ENCODE results near the gene TMEM208.

- TF ChIP-seq CTCF (IDR thresholded peaks at IDR 0.05) = no peak
- no peak for TF ChIP-seq POLR2A (IDR thresholded peaks at IDR 0.05)
Observed at GRCh38 chr16:67254801-67255552, 28.0 kb downstream of the TMEM208 start.

Data from right lobe of liver (tissue), 4 donors.